ENCODE measurements around the gene NAT8L. TPM values are rescaled to one million over a fixed set of nuclear protein-coding genes. Genes with fewer than 3 reads are reported as not detected.

The NAT8L gene
- total and polyA plus RNA-seq, 8 donors = 0.23 to 7.3 (median 4.5) TPM

DNA sequence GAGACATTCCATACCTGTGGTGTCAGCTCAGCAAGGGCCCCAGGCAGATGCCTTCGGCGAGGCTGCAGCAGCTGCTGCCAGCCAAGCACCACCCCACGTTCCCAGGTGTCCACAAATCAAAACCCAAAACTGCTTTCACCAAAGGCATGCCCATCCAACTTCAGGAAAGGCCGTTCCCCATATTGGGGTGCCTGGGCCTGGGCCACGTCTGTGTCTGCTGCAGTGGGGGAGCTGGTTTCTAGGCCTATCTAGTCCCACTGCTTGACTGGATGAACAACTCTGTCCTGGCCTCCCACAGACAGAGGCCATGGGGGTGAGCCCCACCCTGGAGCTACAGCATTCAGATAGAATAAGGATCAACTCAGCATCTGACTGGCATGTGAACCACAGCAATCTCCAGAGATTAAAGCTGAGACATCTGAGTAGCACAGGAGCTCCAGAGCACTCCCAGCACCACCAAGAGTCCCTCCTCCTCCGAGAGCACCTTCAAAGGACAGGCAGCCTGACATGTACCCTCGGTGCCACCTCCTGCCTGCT, 37.0 kb downstream of the NAT8L start:
- DNase-seq = no peak
- intact Hi-C loops (cut with DNase I) = no loop called here
- Histone ChIP-seq H3K27me3 (peaks cover 0 to 12% of the 10 kb centered on the region in 2 donors), H3K4me3 (no peak overlapping the region), H3K36me3 (no peaks in the 10 kb centered on the region), H3K9me3 (peaks cover 0 to 11% of the 10 kb centered on the region in 2 donors), H3K4me1 (no peaks in the 10 kb centered on the region), H3K27ac (no peak overlapping the region)
- no peak for ATAC-seq
- TF ChIP-seq, protein P1, sequence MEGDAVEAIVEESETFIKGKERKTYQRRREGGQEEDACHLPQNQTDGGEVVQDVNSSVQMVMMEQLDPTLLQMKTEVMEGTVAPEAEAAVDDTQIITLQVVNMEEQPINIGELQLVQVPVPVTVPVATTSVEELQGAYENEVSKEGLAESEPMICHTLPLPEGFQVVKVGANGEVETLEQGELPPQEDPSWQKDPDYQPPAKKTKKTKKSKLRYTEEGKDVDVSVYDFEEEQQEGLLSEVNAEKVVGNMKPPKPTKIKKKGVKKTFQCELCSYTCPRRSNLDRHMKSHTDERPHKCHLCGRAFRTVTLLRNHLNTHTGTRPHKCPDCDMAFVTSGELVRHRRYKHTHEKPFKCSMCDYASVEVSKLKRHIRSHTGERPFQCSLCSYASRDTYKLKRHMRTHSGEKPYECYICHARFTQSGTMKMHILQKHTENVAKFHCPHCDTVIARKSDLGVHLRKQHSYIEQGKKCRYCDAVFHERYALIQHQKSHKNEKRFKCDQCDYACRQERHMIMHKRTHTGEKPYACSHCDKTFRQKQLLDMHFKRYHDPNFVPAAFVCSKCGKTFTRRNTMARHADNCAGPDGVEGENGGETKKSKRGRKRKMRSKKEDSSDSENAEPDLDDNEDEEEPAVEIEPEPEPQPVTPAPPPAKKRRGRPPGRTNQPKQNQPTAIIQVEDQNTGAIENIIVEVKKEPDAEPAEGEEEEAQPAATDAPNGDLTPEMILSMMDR (IDR thresholded peaks at IDR 0.05) = no peak

DNA sequence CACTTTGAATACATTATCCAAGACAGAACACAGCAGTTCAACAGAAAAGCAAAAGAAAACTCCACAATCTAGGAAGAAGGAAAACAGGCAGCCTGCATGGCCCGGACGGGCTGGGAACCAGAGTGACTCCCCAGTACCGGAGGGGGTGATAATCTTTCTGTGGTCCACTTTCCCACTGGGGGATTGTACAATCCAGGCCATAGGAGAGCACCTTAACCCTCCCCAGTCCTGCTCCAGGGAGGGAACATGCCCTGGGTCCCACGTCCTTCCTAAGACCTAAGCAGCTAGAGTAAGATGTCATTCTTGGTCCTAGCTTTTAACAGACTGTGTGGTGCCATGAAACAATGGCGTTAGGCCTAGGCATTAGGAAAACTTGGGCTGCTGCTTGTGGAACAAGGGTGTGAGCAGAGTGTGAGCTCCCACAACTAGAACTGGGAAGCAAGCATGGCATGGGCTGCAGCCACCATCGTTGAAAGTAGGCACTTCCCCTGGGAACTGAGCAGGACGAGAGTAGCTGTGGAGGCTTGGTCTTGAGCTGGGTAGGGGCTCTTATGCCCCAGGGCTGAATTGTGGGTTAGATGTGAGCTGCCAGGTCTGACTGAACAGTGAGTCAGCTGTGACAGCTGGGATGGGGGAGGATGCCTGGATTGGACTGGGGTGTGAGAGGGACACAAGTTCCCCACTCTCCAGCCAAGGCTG, 42.4 kb downstream of the NAT8L start:
- intact Hi-C loops (cut with DNase I) = no loop called here
- Histone ChIP-seq H3K27ac (no peak overlapping the region), H3K27me3 (peaks cover 0 to 22% of the 10 kb centered on the region in 2 donors), H3K9me3 (peaks cover 0 to 29% of the 10 kb centered on the region in 2 donors), H3K4me3 (no peak overlapping the region), H3K36me3 (no peaks in the 10 kb centered on the region), H3K4me1 (no peaks in the 10 kb centered on the region)
- TF ChIP-seq, protein P1 (IDR thresholded peaks at IDR 0.05) = no peak
- no peak for ATAC-seq
- DNase-seq = no peak

DNA sequence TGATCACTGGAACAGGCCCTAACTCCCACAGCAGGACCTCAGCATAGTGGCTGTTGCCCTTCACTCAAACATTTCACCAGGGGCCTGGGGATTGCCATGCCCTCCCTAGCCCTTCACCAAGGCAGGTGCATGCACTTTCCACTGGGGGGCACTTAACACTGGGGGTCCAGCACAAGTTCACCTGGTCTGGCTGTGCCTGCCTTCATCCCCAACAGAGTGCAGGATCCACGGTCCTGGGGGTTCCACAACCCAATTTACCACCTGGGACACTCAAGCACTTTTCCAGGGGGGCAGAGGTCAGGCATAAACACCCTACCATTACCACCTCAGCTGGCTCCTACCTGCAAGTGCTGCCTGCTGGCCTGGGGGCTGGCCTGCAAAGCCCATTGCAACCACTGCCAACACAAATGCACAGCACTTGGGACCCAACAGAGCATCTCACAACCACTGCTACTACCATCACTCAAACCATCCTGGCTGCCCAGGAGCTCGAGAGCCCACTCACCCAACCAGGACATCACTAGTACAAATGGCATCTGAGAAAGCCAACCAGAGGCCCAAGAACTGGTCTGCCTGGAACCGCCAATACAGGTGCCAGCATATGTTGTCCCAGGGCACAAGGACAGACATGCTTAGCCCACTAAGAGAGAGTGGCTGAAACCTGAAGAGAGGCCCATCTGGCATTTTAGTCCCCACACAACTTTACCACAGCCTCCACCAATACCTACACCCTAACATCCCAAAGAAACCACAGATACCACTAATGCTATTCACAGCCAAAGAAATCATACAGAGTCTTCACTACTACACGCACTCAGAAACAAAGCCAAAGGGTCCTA, 43.1 kb downstream of the NAT8L start:
- no peak for ATAC-seq
- H3K36me3 ChIP-seq = no peaks in the 10 kb centered on the region
- H3K4me3 ChIP-seq = no peak overlapping the region
- no peak overlapping the region for H3K27ac ChIP-seq
- no peaks in the 10 kb centered on the region for H3K4me1 ChIP-seq
- TF ChIP-seq, protein P1 (IDR thresholded peaks at IDR 0.05) = no peak
- H3K27me3 ChIP-seq = peaks cover 0 to 22% of the 10 kb centered on the region in 2 donors
- DNase-seq = no peak
- H3K9me3 ChIP-seq = peaks cover 0 to 23% of the 10 kb centered on the region in 2 donors
- intact Hi-C loops (cut with DNase I) = no loop called here

DNA sequence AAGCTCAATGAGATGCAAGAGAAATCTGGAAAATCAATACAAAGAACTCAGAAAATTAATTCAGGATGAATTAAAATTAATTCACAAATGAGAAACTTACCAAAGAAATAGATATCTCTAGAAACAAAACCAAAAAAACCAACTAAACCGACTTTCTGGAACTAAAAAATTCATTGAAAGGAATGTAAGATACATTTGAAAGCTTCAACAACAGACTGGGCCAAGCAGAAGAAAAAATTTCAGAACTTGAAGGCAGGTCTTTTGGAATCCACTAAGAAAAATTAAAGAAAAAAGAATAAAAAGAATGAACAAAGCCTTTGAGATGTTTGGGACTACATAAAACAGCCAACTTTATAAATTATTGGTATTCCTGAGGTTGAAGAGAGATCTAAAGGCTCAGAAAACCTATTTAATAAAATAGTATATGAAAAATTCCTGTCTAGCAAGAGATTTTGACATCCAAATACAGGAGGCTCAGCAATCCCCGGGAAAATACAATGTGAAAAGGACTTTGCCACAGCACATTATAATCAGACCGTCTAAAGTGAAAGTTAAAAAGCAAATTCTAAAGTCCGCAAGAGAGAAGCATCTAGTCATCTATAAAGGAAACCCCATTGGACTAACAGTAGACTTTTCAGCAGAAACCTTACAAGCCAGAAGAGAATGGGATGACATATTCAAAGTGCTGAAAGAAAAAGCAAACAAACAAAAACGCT, 44.2 kb downstream of the NAT8L start:
- Histone ChIP-seq H3K27ac (no peak overlapping the region), H3K4me3 (no peak overlapping the region), H3K9me3 (peaks cover 0 to 23% of the 10 kb centered on the region in 2 donors), H3K27me3 (peaks cover 0 to 26% of the 10 kb centered on the region in 2 donors), H3K36me3 (no peaks in the 10 kb centered on the region), H3K4me1 (no peaks in the 10 kb centered on the region)
- intact Hi-C loops (cut with DNase I) = no loop called here
- no peak for ATAC-seq
- TF ChIP-seq, protein P1 (IDR thresholded peaks at IDR 0.05) = no peak
- no peak for DNase-seq

Data from left lung (tissue), 10 donors.